Measurements from ENCODE around the gene KCNJ10.
A peak's percentile ranks its signal among the peaks of the same experiment; 100 is the strongest.
"Not testable (repeated sequence)": the region's sequence is repeated elsewhere in the genome, so short reads cannot be mapped to it uniquely, and the experiment has no call there.

Gene KCNJ10

DNA sequence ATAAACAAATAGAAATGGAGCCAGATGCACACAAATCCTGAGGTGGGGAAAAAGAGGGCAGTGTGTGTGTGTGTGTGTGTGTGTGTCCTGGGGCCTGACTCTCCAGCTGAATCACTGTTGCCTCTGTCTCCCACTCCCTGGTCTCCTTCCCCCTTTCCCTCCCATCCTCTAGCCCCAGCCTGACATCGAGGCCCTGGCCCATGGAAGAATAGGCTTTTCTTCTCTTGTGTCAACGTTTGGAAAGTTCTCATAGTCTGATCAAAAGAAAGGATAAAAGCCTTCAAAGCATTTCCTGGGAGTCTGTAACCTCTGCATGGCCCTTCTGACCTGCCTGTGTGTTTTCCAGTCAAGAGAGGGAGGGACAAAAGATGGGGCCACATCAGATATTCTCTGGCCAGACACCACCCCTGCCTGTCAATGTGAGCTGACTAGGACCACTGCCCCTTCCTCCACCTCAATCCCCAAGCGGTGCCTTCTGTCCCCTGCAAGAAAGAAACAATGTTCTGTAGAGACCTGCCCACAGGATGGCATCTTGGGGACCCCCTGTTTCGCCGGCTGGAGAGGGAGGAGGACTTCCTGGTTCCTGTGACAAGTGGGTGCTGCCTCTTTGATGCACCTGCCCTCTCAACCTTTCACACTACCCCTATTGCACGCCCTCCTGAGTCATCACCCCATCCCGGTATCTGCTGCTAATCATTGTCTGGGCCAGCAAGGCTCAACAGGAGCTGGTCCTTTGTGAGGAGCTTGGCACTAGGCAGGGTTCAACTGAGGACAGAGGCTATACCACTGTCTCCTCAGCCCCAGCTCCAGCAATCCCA, 16.2 kb downstream of the KCNJ10 start:
- no peak for DNase-seq

DNA sequence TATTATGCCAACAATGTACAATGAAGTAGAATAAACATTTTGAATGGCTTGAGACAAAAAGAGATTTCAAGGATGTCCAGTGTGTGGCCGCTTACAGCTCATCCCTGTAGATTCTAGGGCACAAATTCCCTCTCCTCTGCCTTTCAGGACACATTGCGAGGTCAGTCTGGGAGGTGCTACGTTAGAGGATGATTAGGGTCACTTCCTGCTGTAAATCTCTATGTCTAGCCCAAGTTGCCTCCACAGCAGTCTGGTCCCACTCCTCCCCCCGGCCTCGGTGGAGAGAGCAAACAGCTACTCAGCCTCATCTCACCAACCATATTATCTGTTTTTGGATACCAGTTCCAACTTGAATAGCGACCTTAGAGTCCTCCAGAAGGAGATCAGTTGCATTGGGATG, 17.0 kb downstream of the KCNJ10 start:
- DNase-seq, result no peak

DNA sequence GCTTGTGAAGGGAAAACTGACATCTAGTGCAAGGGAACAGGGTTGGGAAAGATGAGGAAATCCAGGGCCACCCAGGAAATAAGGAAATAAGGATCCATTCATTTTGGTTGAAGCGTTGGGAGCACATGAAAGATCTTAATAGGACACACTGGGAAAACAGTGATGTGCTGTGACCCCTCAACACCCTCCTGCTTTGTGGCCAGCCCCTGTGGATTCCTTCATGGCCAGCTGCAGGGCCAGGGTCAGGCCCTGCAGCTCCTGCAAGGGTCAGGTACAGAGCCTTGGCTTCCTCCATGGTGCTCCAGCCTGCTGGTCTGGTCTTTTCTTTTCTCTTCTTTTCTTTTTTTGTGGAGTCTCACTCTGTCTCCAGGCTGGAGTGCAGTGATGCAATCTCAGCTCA, 19.3 kb downstream of the KCNJ10 start:
- DNase-seq, result no peak

DNA sequence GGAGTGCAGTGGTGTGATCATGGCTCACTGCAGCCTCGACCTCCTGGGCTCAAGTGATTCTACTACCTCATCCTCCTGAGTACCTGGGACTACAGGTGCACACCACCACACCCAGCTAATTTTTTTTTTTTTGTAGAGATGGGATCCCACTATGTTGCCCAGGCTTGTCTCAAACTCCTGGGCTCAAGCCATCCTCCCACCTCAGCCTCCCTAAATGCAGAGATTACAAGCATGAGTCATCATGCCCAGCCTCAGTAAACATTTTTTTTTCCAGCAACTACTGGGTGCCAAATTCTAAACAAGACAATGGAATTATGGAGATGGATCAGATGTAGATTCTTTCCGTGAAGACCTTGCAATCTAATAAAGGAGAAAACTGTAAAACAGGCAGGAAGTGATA, 19.8 kb downstream of the KCNJ10 start:
- DNase-seq, result not testable (repeated sequence)

DNA sequence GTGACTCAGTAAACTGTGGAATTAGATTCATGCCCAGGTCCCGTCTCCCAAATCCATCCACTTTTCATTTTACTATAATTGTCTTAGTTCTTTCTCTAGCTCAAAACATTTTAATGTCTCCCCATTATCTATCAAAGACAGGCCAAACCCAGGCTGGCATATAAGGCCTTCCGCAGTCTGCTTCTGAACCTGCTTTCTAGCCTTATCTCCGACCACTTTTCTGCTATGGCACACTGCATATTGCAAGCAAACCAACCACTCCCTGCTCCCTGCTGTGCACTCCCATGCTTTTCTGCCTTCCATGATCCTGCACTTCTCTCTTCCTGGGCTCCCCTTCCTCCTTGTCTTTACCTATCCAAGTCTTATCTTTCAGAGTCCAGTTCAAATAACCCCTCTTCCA, 20.9 kb downstream of the KCNJ10 start:
- DNase-seq, result no peak

DNA sequence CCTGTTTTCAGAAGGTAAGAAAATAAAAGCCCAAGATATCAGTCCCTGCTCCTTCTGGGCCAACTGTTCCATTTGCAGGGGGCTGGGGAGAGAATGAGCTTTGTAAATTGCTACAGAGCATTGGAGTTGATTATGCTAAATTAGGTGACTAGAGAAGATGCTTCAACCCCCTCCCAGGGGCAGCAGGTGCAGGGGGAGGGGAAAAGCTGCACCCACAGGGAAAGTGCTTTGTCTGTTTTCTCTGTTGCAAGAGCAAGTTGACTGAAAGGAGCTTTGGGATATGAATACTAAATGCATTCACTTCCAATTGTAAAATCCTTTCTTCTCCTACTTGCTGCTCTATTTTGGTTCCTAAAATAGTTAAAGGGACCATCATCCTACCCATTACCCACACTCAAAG, 21.6 kb downstream of the KCNJ10 start:
- DNase-seq, result peak; percentile 9

DNA sequence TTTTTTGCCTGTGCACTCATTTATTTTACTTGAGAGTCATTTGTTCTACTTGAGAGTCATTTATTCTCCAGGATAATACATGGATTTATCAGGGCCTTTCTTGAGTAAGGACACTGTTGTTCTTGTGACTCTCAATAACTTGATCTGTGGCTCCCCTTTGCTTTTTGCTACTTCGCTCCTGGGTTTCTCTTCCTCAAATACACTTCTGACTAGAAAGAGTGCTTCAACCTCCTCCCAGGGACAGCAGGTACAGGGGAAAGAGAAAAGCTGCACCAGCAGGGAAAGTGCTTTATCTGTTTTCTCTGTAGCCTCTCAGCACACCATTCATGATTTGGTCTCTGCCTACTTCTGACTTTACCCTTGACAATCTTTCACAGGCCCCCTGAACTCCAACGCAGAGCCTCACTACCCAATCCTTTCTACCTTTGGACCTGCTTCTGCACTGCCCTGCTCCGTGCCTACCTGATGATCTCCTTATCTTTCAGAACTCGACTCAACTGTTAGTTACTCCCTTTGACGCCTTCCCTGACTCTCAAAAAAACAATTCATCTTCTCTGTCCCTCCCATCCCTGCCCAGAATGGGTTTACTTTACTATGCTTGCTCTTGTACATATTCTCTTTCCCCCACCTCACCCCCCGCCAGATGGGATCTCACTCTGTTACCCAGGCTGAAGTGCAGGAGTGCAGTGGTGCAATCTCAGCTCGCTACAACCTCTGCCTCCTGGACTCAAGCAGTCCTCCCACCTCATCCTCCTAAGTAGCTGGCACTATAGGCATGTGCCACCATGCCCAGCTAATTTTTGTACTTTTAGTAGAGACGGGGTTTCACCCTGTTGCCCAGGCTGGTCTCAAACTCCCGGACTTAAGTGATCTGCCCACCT, 22.6 kb downstream of the KCNJ10 start:
- DNase-seq, result no peak

DNA sequence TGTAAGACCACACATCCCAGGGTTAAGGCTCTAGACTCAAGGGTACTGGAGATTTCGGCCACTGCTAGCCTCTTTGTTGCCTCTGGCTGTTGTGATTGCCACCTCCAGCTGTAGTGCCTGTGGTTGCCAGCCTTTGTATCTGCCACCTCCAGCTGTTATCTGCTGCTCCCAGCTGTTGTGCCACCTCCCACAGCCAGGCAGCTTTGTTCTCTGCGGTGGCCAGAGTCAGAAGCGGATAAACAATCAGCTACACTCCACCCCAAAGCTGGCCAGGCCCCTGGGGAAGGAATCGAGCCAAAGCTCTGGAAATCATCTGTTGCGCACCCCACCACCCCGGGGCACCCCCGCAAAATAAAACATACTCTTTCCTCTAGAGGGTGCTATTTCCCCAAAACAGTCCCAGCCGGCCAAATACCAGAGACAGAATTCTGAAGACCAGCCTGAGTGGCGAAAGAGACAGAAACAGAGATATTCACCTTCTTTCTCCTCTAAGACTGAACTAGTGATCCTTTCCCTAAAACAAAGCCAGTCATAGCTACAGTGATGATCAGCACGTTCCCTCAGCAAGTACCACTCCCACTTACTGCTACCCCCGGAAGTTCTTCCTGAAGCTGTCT, 23.4 kb downstream of the KCNJ10 start:
- peak; percentile 37 for DNase-seq

DNA sequence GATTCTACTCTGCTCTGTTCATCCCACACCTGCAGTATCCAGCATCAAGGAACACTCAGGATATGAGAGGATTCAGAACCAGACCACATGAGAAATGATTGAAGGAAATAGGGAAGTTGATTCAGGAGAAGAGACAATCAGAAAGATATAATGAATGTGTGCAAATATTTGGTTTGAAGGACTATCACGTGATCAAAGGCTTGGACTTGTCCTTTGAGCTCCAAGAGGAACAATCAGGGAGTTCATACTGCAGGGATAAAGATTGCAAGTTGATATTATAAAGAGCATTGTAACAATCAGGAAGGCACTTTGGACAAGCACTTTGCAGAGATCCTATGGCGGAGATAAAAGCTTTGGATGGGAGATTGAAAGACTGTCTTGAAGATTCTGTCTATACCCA, 24.3 kb downstream of the KCNJ10 start:
- DNase-seq, result no peak

DNA sequence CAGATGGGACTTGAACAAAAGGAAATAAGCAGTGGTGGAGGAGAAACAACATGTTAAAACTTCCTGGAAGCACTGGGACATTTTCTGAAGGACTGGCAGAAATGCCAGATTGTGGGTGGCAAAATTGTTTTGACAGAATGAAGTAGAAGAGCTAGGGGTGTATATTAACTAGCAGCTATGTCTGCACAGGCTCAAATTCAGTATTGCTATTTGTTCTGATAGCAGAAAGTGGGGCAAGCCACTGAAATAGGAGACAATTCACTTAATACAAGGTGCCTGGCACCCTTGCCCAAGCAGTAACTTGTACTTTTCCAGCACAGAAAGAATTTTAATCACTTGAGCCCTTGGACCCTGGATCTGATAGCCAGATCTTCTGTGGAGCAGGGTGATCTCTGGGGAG, 26.4 kb downstream of the KCNJ10 start:
- DNase-seq, result no peak

DNA sequence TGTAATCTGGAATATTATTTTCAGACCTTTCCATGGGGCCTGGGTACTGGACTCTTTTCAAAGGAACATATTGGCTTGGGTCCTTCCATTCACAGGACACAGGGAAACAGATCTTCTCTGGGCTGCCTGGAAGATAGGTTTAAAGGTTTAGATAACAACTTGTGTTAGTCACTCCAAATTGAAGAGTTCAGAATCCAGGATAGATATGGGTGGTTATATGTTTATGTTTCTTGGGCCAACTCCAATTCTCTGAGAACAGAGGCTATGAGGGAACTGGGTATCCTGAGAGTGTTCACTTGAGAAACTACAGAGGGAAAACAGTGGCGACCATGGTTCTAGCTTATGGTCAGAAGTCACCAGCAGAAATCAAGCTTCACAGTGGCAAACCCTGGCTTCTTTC, 29.5 kb downstream of the KCNJ10 start:
- no peak for DNase-seq

DNA sequence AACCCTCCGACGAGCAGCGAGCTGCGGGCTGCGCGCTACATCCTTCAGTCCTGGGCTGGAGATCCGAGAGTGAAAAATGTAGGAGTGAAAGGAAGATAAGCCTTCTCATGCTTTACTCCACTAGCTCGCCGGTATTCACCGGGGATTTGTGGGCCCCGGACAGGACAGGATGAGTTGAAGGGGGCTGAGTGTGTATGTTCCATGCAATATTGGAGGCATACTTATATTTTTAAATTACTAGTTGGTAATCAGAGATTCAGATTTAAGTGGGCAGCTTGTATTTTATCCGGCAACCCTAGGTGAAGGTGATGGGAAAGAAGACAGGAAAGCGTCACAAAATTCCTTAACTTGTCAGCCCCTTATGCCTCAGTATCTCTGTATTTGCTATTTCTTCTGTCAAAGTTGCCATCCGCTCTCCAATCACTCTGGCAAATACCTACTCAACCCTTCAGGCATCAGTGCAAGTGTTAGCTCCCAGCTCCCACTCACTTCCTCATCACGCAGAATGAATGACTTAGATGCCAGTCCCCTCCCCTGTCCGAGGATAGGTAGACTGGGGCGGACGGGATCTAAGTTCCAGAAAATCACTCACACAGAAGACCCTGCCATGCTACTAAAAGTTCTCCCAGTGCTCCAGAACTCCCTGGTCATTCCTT, 37.7 kb downstream of the KCNJ10 start:
- no peak for DNase-seq

DNA sequence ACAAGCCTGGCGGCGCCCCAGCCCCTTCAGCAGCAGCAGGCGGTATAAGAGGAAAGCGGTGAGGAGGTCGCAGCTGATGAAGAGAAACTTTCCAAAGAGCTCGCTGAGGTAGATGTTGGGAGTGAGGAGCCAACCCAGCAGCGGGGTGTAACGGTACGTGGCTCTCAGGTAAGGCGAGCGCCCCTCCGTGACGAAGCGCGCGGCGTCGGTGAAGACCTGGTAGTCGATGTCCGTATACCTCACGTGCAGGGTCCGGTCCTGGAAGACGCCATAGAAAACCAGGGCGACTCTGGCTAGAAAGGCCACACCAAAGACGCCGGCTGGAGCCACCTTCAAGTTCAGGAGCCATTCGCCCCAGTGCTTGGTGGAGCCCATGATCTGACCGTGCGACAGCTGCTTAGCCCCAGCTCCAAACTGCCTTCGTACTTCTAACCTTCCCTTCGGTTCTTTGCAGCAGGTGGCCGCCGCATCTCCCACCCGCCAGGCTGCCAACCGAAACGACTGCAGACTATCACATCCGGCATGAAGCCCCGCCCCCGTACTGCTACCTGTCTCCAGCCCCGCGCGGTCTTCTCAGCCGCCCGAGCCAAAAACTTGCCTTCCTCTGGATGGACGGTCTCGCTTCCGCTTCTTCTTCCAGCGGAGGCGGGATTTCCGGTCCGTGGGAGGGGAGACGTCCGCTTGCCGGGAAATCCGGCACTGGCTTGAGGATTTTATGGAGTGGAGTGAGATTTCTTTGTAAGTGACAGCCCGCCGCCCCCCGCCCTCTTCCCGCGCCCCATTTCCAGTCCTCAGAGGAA, 38.4 kb downstream of the KCNJ10 start, which contains the start of gene PIGM:
Gene PIGM, minus strand, starts transcription at position 626 of the 800 bp plus-strand sequence. Its CDS starts 251 bp downstream, at position 375.
- peak; percentile 99 for DNase-seq

DNA sequence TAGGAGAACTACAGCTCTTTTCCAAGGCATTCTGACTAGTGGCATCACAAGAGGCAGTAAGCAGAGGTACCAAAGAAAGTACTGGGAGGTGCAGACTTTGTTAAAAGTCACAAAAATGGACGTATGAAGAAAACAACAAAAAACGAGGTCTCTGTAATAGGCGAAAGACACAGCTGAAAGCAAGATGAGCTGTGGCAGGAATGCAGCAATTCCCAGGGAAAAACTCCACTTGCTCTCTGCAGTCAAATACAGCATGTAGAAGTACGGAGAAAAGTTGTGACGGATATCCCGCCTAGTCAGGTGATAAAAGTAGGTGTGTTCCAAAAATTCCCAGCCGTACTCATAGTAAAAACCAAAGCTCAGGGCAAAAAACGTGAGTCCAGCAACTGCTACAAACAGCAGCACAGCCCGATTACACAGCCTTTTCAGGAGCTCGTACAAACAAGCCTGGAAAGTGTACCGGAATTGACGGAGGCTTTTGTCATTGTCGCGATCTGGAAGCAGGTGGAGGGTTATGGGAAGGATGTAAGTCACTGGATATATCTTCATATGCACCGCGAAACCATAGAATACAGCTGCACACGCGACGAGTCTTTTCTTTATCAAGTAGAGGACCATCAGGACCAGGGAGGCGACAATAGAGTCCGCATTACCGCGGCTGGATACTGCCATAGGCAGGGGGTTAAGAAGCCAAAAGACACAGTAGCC, 39.1 kb downstream of the KCNJ10 start:
- DNase-seq, result peak; percentile 23

DNA sequence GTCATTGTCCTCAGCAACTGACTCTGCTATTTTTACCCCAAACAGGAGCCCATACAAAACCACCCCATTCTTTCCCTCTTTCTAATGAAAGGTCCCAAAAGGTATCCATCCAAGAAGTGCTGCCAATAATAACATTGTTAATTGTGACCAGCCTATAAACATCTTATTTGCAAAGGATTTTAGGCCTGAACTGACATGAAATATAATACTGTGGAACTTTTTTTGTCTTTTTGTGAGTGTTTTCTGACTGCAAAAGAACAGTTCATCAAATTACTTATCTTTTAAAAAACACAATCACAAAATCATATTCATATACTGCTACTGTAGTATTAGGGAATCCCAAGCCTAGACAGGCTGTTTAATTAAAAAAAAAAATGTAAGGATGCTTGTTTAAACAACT, 41.5 kb downstream of the KCNJ10 start:
- no peak for DNase-seq

DNA sequence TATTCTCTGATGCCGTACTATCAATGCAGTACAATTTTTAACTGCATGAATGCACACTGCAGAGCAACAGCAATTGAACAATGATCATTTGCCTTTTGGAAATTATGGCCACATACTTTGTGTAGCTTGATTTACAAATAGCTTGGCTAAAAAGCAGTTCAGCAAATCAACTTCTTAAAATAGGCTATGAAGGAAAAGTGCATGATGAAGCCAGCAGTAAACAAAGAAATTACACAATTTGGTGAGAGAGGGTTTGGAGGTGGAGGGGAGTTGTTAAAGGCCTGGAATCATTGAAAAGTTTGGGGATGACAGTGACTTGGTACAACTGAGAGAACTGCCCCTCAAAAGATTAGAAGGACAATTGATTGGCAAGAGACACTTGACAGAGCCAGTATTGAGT, 44.6 kb downstream of the KCNJ10 start:
- DNase-seq, result no peak

DNA sequence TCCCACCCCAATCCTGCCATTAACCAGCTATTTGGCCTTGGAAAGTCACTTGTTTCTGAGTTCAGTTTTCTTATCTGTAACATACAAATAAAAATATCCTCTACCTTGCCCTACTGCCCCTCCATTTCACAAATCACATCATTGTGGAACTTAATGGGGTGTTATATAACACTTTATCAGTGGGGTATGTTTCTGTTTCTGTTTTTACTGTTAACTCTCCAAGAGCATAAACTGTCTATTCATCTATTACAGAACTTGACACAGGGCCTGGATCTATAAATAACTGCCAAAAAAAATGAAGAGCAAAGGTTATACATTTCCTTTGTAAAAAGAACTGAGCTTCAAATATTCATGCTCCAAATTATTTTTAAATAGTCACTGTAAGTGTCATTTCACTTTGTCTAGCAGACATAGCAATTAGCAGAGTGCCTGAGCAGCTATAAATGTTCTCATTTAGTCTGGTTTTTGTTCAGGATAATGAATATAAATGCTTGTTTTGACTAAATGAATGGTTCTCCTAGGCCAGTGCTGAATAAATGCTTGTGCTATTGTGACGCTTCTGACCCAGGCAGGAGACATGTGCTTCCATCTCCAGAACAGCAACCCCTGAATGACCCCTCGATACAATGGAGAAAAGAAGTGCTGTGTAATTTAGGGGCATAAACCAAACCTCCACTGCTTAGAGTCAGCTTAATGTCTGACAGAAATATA, 45.6 kb downstream of the KCNJ10 start:
- DNase-seq, result no peak

DNA sequence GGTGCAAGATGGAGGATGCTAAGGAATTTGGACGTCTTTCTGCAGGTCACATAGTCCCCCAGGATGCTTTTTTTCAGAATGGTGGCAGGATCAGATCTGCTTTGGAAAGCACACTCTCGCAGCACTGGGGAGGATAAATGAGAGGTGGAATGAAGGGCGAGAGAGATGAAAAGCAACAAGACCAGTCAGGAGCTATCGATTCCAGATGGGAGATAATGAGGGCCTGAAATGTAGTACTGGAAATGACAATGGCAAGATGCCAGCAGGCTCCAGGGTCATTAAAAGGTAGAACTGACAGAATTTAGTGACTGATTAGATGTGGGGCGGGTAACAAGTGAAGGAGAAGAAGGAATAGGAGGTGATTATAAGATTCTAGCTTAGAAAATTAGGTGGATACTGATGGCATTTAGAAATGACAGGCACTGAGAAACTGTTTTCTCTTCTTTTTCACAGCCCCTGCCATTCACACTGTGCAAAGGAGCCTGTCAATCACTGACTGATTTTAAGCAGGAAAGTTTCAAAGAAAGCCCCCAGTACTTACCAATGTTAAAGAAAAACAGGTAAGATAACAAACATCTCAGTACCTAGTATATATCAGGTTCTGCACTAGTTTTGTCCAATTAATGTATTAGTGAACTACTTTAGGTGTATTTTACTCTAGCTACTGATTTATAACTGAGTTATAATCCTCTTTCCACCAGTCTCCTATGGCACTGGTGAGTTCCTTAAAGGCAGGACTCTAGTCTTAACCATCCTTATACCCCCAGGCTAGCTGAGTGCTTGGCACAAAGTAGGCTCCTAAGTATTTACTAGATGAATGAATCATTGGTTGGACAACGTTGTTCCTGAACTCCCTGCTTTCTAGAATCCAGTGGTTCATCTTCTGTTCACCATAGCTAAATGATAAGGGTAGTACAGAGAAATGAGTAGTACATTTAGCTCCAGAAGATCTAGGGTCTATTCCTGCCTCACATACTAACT, 47.3 kb downstream of the KCNJ10 start:
- DNase-seq, result peak; percentile 18

DNA sequence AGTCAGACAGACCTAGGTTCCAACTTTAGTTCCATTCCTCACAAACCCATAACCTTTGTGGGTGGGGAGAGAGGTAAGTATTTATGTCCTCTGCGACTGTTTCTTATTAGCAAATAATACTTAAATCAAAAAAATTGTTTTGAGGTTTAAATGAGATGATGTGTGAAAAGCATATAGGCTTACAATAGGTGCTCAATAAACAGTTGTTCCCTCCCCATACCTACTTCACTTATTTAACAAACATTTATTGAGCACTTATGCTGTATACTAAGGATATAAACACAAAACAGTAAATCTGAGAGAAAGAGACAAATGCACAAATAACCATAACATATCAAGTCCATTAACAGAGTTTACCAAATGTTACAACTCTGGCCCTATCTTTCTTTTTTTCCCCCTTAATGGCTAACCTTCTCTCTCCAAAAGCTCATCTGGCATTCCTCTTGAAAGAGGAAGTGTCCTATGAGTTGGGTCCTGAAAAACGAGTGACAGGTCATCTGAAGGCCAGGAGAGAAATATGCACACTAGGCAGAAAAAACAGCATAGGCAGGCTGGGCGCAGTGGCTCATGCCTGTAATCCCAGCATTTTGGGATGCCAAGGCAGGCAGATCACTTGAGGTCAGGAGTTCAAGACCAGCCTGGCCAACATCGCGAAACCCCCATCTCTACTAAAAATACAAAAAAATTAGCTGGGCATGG, 48.4 kb downstream of the KCNJ10 start:
- no peak for DNase-seq

Measured in NCI-H345 (cell line).